CD4-positive, alpha-beta T cell treated with Interleukin-12 subunit alpha and Interleukin-12 subunit beta, for 1 hour (primary cell): Measurements from ENCODE around the gene CPA3.

Experiments used
- DNase-seq: peaks from one replicate; pipeline ENCODE4 v3.0.0-alpha.2; 2020

The CPA3 gene

DNA sequence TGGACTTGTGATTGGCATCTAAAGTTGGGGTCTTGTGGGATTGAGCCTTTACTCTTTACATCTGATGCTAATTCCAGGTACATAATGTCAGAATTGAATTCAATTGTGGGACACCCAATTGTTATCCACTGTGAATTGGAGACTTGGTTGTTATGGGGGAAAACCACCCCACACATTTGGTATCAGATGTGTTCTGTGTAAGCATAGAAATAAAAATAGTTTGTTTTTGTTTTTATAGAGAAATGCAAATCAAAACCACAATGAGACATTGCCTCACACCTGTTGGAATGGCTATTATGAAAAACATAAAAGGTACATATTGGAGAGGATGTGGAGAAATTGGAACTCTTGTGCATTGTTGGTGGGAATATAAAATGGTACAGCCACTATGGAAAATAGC is 58.5 kb downstream of the CPA3 start:
- no peak for DNase-seq

DNA sequence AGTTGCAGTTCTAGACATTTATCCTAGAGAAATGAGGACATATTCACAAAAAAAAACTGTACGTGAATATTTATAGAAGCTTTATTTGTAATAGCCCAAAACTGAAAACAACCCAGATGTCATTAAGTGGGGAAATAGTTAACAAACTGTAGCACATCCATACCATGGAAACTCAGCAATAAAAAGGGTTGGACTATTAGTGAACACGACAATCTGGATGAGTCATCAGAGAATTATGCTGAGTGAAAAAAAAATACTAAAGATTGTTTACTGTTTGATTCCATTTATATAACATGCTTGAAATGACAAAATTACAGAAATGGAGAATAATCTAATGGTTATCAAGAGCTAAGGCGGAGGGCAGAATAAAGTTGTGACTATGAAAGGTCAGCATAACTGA is 59.5 kb downstream of the CPA3 start:
- no peak for DNase-seq

DNA sequence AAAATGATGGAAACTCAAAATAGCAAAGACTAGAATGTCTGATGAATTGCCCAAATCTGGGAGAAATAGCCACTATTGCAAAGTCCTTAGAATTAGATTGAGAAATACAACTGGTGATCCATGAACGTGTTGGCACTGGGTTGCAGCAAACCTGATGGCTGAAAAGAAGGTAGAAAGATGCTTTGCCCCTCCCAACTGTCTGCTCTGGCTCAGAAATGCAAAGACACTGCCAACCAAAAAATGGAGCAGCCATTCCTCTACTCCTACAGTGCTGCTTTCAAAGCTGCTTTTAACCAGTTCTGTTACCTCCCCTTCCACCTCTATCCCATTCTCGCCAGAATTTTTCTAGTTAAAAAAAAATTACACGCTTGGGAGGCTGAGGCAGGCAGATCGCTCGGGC is 60.7 kb downstream of the CPA3 start:
- no peak for DNase-seq

DNA sequence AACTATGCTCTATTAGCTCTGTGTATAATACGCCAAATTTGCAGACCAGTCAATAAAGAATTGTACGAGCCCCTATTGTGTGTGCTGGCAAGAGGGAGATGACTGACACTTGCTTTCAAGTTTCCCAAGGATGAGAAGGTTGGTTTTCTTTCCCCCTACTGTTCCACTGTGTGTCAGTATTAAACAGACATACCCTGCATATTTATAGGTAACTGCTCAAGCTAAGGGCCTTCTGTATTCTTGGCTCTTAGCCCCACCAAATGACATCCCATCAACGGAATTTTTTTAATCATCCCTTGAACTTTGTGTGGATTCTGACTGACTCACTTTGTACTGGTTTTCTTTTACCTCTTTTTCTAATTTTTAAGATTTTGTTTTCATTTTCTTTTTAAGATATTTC is 65.7 kb downstream of the CPA3 start:
- no peak for DNase-seq

DNA sequence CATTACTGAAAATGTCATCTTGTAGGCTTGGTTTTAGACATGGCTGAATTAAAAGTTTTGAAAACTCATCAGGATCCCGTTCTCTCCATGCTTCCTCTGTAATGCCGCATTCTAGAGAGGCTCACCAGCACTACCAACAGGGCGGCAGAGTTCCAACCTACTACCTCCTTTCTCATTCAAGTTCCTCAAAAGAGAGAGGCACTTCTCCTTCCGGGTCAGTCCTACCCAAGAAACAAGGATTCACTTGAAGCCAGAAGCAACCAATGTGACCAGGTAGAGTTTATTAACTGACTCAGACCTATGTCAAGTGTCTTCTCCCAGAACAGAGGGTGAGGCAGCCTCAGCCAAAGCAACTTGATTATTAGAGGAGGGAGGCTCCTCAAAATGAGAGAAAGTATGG is 66.5 kb downstream of the CPA3 start:
- DNase-seq, result no peak

DNA sequence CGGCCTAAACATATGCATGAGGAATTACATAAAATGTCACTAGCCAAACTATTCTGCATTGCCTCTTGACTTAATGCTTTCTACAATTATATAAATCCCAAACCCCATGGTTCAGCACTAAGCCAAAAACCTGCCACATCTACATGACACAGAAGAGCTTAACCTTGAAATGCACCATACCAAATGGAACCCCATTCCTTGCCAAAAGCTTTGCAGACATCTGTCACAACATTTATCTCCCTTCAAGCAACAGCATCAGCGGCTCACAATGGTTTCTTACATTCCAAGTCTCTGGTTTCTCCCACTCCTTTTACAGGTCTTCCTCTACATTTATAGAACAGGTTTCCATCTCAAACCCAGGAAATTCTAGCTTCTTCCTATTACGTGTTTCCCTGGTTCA is 67.9 kb downstream of the CPA3 start:
- no peak for DNase-seq

DNA sequence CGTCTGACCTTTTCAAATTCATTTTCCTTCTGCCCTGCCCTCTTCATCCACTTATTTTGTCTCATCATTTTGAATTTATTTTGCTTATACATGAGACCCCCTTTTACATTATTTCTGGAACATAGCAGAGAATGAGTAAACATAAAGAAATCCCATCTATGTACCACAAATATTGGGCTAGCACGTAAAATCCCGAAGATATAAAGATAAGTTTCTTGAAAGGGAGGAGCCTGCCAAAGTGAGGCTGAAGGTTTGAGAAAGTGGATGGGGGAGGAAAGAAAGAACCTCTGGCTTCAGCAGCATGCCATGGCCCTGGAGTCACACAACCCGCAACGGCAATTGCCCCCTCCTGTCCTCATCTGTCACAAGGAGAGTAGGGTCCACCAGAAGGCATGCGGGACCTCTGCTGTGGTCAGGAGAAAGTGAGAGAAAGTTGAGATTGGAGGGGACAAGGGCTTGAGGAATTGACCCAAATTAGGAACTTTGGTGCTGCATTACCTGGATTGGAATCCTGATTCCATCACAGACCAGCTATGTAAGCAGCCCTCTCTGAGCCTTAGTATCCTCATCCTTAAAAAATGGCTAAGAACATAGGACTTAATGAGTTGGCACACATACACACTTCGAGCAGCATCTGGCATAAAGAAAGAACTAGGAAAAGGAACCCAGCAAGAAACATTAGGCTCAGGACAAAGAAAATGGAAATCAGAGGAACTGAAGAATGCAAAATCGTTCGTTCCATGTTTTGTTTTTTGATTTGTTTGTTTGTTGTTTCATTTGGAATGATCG is 72.6 kb downstream of the CPA3 start:
- DNase-seq, result no peak

DNA sequence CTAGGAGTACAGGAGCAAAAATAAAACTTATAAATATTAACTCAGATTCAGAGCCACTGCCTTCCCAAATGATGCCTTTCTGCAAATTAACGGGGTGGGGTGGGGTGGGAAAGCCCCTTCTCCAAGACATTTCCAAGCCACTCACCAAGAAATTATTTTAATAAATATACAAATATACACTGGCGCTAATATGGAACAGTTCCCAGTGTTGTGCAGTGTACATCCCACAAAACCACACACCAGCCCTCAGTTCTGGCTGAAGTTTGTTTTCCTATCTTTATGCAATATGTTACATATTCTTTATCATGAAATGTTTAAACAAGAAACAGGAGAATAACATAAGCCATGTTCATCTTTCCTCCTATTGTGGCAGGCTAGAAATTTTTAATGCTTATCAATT is 73.2 kb downstream of the CPA3 start:
- DNase-seq, result no peak

DNA sequence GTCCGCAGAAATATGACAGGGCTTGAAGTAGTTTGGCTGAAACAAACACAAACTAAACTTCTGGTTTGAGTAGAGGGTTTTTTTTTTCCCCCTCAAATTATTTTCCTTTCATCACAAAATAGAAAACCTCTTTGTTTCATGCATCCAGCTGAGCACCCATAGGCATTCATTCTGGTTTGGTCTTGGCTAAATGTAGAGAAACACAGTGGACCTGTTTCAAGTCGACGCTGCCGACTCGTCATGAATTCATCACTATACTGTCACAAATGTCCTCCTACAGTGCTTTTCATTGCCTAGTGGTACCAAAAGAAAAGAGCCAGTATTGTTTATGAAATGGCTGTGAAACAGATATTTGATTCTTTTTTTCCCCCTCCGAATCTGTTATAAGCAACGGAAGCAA is 73.8 kb downstream of the CPA3 start:
- DNase-seq, result no peak

DNA sequence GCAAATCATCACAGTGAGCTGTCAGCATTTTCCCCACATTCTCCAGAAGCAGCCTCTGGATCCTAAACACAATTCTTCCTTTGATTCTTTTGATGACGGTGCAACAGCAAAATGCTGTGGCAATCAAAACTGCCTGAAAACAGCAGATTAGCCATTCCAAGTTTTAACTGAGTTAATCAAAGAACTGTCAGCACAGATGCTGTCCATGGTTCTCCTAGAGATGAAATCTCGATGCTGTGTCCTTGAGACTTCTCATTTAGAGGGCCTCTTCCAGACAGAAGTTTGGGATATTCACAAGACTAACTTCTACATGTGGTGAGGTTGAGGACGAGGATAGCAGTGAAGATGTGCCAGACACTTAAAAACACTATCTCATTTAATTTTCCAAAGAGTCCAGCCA is 75.9 kb downstream of the CPA3 start:
- no peak for DNase-seq

DNA sequence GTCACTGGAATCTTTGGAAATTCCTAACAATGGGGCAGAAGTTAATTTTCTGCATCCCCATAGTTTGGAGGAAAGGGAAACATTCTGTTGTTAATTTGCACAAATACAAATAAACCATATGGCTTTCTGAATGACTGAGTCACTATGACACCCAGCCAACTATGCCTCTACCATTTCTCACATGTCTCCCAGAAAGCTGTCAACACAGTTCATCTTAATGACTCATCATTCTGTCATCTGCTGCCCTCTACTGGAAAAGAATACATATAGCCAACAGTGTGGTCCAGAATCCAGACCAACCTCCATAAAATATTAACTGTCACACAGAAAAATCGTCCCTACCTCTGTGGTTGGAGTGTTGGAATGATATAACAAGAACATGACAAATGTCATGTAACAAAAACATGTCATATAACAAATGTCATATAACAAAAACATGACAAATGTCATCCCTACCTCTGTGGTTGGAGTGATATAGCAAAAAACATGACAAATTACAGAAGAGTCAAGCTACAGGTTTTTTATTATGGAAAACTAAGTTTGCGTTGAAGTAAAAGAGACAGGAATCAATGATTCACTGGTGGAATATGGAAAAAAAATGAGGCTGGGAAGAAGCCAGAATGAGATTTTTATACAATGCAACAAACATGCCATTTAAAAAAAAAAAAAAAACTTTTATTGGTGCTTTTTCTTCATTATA is 78.6 kb downstream of the CPA3 start:
- DNase-seq, result peak; percentile 54

DNA sequence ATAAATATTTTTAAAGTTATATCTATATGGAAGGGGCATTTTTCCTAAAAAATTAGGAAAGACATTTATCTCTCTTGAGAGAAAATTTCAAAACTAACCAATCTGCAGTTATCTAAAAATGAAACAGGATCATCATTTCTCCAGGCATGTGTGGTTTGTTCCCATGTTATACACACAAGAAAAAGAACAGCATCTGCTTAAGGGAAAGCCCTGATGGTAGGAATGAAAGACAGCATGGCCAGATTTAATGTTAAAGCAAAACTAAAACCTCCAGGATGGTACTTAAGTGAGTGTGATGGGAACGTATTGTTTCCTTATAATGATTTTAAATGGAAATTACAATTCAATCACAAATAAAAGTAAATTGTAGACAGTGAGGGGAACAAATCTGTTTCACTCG is 80.0 kb downstream of the CPA3 start:
- no peak for DNase-seq
